Astrocyte (in vitro differentiated cells and primary cell): Measurements from ENCODE around the gene ZNF860.

Experiments
- CTCF ChIP-seq: IDR thresholded peaks from 2 replicates; pipeline ENCODE4 v1.5.1; 2011; ENCODE audit warnings: low read depth, mild to moderate bottlenecking, inconsistent platforms, low read length, moderate library complexity; ENCODE audit not compliant: insufficient read depth
- EZH2 ChIP-seq: IDR thresholded peaks from 2 replicates; pipeline ENCODE4 v1.6.1; 2012; ENCODE audit warnings: mild to moderate bottlenecking, low read length, inconsistent platforms; ENCODE audit not compliant: insufficient read depth

- no peak for TF ChIP-seq CTCF
- TF ChIP-seq EZH2 = no peak
These were observed 2.8 kb downstream of the ZNF860 start for GRCh38 chr3:31984321-31984720.
